SKM-1 treated with dmso at 0.1 percent for 144 hours (cell line): ENCODE data around the gene HOXD9.

ENCODE experiments used
- DNase-seq: peaks from one replicate; lab custom pipeline; 2025; ENCODE audit not compliant: unreplicated experiment; lab: John Stamatoyannopoulos, UW

HOXD9 gene

GRCh38 chr2:176124110-176124946, 1.8 kb downstream of the HOXD9 start:
- no peak for DNase-seq

GRCh38 chr2:176124947-176125771, 2.6 kb downstream of the HOXD9 start:
- no peak for DNase-seq

GRCh38 chr2:176125772-176126054, 3.2 kb downstream of the HOXD9 start:
- DNase-seq: no peak

GRCh38 chr2:176126929-176127773, 4.6 kb downstream of the HOXD9 start:
- peak; percentile 56 for DNase-seq

- DNase-seq: no peak
Observed at GRCh38 chr2:176127774-176128072, 5.2 kb downstream of the HOXD9 start.

- no peak for DNase-seq
Observed at GRCh38 chr2:176128172-176128981, 5.9 kb downstream of the HOXD9 start.

- no peak for DNase-seq
Observed at GRCh38 chr2:176128982-176129796, 6.7 kb downstream of the HOXD9 start, which contains the start of gene HOXD8. TSS of gene HOXD8 (plus strand) at chr2:176129705. CDS start at chr2:176130367, 662 bp downstream.

GRCh38 chr2:176129813-176130146, 7.3 kb downstream of the HOXD9 start:
- DNase-seq: no peak

GRCh38 chr2:176130147-176130956, 7.8 kb downstream of the HOXD9 start:
- DNase-seq: no peak

- DNase-seq: no peak
Observed at GRCh38 chr2:176130957-176131847, 8.7 kb downstream of the HOXD9 start.

- no peak for DNase-seq
Observed at GRCh38 chr2:176131848-176132158, 9.3 kb downstream of the HOXD9 start.

- no peak for DNase-seq
Observed at GRCh38 chr2:176132205-176133171, 10.0 kb downstream of the HOXD9 start.

- no peak for DNase-seq
Observed at GRCh38 chr2:176133389-176133788, 10.9 kb downstream of the HOXD9 start.

GRCh38 chr2:176134035-176134434, 11.5 kb downstream of the HOXD9 start:
- no peak for DNase-seq

GRCh38 chr2:176135035-176135440, 12.5 kb downstream of the HOXD9 start:
- DNase-seq: no peak

GRCh38 chr2:176136374-176137251, 14.1 kb downstream of the HOXD9 start:
- no peak for DNase-seq
